ENCODE measurements around the gene MYOT. TPM values are rescaled to one million over a fixed set of nuclear protein-coding genes. Genes with fewer than 3 reads are reported as not detected.
"Not testable (repeated sequence)": the region's sequence is repeated elsewhere in the genome, so short reads cannot be mapped to it uniquely, and the experiment has no call there.

The MYOT gene
- total RNA-seq, 1 experiment from 2014 or later = not detected

- in situ Hi-C loops (cut with HindIII; ENCODE audit: low pct_unique_long_range_greater_than_20kb, low sequenced_read_pairs) = no loop called here
- no peak for DNase-seq (ENCODE audit: low read depth)
Measured at GRCh38 chr5:137845472-137845871, 22.2 kb upstream of the MYOT start.

GRCh38 chr5:137847687-137848086 is 20.0 kb upstream of the MYOT start:
- DNase-seq (ENCODE audit: low read depth) = no peak
- in situ Hi-C loops (cut with HindIII; ENCODE audit: low pct_unique_long_range_greater_than_20kb, low sequenced_read_pairs) = no loop called here

DNA sequence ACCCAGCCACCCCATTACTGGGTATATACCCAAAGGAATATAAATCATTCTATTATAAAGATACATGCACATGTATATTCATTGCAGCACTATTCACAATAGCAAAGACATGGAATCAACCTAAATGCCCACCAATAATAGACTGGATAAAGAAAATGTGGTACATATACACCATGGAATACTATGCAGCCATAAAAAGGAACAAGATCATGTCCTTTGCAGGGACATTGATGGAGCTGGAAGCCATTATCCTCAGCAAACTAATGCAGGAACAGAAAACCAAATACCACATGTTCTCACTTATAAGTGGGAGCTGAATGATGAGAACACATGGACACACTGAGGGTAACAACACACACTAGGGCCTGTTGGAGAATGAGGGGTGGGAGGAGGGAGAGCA is 14.5 kb upstream of the MYOT start:
- DNase-seq (ENCODE audit: low read depth); in situ Hi-C loops (cut with HindIII; ENCODE audit: low pct_unique_long_range_greater_than_20kb, low sequenced_read_pairs): not testable (repeated sequence)

DNA sequence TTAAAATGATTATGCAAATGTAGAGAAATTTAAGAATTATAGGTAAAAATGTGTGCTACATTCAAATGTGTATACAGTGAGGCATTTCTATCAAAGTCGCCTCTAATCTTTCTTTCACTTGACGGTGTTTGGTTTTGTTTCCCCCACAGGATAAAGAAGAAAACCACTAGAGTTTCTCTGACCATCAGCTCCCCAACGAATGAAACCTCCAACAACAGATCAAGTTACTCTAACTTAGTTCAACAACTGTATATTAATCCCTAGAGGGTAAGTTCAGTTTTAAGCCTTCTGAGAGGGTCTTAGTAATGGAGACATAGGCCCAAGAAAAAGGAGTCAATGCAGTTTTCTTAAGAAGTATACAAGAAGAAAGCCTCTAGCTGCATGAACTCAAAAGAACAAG is 11.5 kb upstream of the MYOT start:
- in situ Hi-C loops (cut with HindIII; ENCODE audit: low pct_unique_long_range_greater_than_20kb, low sequenced_read_pairs) = no loop called here
- DNase-seq (ENCODE audit: low read depth) = no peak

DNA sequence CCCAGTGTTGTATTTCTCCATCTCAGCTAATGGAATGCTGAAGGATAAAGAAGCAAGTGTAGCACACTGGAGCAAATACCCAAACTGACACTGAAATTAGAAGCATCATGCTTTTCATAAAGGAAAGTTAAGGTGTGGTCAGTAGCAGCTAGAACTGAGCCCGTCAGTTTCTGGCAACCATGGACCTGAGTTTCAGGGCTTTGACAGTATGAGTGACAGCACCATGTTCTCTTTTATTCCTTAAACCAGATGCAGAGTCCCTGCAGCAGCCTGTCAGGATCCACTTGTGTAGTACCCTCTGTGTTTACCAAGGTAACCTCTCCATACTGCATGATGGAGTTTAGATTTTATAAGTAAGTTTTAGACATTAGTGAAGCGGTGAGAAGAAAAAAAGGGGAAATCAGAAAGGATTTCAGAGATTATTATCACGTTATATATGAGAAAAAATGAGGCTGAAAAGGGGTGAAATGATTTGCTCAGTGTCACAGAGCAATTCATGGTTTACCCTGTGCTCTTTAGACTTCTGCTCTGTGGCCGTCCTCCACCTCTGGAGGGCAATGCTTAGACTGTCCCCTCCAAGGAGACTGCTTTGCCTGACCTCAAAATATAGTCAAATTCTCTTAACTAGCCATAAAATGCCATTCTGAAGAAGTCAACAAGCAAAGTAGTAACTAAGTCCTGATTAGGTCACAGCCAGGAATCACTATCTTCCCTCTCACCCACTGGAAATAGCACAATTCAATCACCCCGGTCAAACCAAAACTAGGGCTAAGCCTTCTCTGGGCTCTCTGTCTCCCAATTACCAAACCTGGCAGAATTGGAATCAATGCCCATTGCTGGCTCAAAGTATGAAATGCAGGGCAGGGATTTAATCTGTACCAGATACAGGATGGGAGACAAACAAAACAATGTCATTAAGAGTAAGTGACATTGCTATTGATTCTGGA is 10.5 kb upstream of the MYOT start:
- DNase-seq (ENCODE audit: low read depth) = no peak
- in situ Hi-C loops (cut with HindIII; ENCODE audit: low pct_unique_long_range_greater_than_20kb, low sequenced_read_pairs) = no loop called here

DNA sequence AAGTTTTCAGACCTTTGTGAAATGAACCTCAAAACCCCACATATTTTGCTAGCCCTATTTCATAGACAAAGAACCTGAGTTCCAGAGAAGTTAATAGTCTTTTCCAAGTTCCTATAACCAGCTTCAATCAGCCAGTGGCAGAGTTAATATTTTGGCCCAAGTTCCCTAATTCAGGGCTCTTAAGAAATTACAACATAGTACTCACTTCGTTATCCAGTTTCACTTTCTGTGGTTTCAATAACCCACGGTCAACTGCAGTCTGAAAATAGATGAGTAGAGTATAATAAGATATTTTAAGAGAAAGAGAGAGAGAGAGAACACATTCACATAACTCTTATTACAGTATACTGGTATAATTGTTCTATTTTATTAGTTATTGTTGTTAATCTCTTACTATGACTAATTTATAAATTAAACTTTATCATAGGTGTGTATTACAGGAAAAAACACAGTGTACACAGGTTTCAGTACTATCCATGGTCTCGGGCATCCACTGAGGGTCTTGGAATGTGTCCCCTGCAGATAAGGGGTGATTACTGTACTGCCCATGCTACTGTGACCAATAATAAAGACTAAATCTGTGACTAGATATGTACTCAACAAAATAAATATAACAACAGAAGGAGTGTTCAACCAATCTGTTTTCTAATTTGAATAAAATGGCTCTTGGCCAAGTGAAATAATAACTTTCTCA is 9.3 kb upstream of the MYOT start:
- in situ Hi-C loops (cut with HindIII; ENCODE audit: low pct_unique_long_range_greater_than_20kb, low sequenced_read_pairs) = no loop called here
- DNase-seq (ENCODE audit: low read depth) = no peak

GRCh38 chr5:137858954-137859353 is 8.7 kb upstream of the MYOT start:
- DNase-seq (ENCODE audit: low read depth) = no peak
- in situ Hi-C loops (cut with HindIII; ENCODE audit: low pct_unique_long_range_greater_than_20kb, low sequenced_read_pairs) = no loop called here

DNA sequence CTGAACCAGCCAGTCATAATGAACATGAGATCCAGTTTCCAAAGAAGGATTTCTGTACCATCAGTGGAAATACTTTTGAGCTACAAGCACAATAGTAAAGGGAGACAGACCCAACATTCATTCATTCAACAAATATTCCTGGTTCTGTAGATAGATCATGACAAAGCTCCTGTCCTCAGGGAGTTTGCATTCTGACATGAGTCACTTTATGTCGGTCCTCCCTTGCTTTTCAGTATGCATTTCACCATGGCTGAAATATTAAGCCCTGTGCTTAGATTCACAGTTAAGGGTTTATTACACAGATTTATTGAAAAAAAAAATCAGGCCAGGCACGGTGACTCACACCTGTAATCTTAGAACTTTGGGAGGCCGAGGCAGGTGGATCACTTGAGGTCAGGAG is 5.4 kb upstream of the MYOT start:
- in situ Hi-C loops (cut with HindIII; ENCODE audit: low pct_unique_long_range_greater_than_20kb, low sequenced_read_pairs) = no loop called here
- no peak for DNase-seq (ENCODE audit: low read depth)

DNA sequence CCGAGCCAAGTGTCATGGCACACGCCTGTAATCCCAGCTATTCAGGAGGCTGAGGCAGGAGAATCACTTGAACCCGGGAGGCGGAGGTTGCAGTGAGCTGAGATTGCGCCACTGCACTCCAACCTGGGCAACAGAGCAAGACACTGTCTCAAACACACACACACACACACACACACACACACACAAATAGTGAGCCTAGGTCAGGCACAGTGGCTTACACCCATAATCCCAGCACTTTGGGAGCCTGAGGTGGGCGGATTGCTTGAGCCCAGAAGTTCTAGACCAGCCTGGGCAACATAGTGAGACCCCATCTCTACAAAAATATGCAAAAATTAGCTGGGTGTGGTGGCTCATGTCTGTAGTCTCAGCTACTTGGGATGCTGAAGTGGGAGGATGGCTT is 4.0 kb upstream of the MYOT start:
- in situ Hi-C loops (cut with HindIII; ENCODE audit: low pct_unique_long_range_greater_than_20kb, low sequenced_read_pairs) = not testable (repeated sequence)

GRCh38 chr5:137866541-137867388 is 895 bp upstream of the MYOT start:
- in situ Hi-C loops (cut with HindIII; ENCODE audit: low pct_unique_long_range_greater_than_20kb, low sequenced_read_pairs) = no loop called here
- DNase-seq (ENCODE audit: low read depth) = no peak

More for the DNA sequence above, 4.0 kb upstream of the MYOT start:
- not testable (repeated sequence) for DNase-seq (ENCODE audit: low read depth)

DNA sequence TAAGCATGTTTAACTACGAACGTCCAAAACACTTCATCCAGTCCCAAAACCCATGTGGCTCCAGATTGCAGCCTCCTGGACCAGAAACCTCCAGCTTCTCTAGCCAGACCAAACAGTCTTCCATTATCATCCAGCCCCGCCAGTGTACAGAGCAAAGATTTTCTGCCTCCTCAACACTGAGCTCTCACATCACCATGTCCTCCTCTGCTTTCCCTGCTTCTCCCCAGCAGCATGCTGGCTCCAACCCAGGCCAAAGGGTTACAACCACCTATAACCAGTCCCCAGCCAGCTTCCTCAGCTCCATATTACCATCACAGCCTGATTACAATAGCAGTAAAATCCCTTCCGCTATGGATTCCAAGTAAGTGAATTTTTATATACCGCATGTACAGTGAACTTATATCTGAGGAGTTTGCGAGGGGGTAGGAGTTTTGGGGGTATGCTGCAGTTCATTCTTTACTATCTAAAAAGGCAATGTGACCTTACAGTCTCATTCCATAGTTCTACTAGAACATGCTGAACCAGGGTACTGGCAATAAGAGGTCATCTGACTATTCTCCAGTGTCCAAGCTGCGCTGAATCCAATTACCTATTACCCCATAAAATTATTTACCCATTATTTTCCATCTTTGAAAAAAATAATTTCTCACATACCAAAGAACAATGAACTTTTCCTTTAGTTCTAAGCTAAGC is 3.1 kb downstream of the MYOT start:
- in situ Hi-C loops (cut with HindIII; ENCODE audit: low pct_unique_long_range_greater_than_20kb, low sequenced_read_pairs) = no loop called here
- no peak for DNase-seq (ENCODE audit: low read depth)

DNA sequence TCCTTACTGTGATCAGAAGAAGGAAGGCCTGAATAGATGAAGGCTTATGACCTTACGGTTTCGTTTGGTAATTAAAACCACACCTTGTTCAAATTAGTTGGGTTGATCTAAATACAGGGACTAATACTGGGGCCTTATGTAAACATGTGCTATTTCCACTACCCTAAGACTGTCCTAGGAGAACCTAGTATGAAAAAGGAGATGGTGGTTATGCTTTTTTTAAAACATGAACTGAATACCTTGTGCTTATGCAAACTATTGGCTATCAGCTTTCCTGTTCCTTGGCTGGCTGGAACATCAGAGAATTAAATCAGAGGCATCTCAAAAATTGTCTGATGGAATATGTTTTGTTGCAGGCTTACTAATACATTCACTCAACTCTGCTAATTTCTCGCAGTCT is 3.9 kb downstream of the MYOT start:
- DNase-seq (ENCODE audit: low read depth) = no peak
- in situ Hi-C loops (cut with HindIII; ENCODE audit: low pct_unique_long_range_greater_than_20kb, low sequenced_read_pairs) = no loop called here

- in situ Hi-C loops (cut with HindIII; ENCODE audit: low pct_unique_long_range_greater_than_20kb, low sequenced_read_pairs) = no loop called here
- no peak for DNase-seq (ENCODE audit: low read depth)
Measured at GRCh38 chr5:137872466-137872865, 4.8 kb downstream of the MYOT start.

DNA sequence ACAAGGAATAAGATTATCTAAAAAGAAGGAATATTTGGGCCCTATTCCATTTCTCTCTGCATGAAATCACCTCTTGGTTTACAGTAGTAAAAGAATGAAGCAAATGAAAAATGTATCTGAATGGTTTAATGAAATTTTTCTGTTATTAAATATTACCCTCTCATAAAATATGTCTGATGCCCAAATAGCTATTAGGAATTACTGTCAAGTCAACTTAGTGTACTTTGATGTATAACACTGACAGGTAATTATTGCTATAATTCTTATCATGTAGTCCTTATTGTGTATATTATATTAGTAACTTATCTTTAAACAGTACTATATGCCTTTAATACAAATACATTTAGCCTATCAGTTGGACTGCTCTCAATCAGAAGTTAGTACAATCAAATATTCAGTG is 8.4 kb downstream of the MYOT start:
- in situ Hi-C loops (cut with HindIII; ENCODE audit: low pct_unique_long_range_greater_than_20kb, low sequenced_read_pairs) = no loop called here
- no peak for DNase-seq (ENCODE audit: low read depth)

DNA sequence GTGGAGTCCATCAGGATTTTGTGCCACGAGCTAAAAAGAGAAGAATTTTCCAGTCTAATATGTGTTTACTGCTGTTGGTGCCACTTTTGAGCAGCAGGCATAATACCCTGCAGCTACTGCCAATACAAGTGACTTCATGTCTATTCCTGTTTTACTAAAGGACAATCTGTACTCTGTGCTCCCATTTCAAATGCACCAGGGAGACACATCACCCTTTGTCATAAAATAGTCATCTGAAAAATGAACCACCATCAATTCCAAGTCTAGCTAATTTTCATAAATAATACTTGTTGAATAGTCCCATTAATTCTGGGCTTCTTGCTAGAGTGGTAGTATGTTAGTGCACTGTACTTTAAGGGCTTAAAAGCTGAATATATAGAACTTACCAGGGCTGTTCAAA is 12.7 kb downstream of the MYOT start:
- no peak for DNase-seq (ENCODE audit: low read depth)
- in situ Hi-C loops (cut with HindIII; ENCODE audit: low pct_unique_long_range_greater_than_20kb, low sequenced_read_pairs) = no loop called here

GRCh38 chr5:137887831-137888230 is 20.2 kb downstream of the MYOT start:
- in situ Hi-C loops (cut with HindIII; ENCODE audit: low pct_unique_long_range_greater_than_20kb, low sequenced_read_pairs) = no loop called here
- DNase-seq (ENCODE audit: low read depth) = no peak

GRCh38 chr5:137888466-137888862 is 20.8 kb downstream of the MYOT start:
- no peak for DNase-seq (ENCODE audit: low read depth)
- in situ Hi-C loops (cut with HindIII; ENCODE audit: low pct_unique_long_range_greater_than_20kb, low sequenced_read_pairs) = no loop called here
